OCI-LY3 (cell line): ENCODE results near the gene SERINC5.

Experiments
- H2AFZ ChIP-seq: fragments of 200-600, 300-600 bp; shearing (Covaris generic); 2 replicates; pipeline ENCODE4 v1.6.0; 2014; ENCODE audit warnings: antibody characterized with exemption, low read depth, low read length
- H3K27ac ChIP-seq: fragments of 200-600, 300-600 bp; sonication (generic); 2 replicates; pipeline ENCODE4 v1.5.1; 2014; ENCODE audit warnings: mild to moderate bottlenecking, low read length, moderate library complexity, mixed read lengths
- H3K27me3 ChIP-seq: fragments of 200-600, 300-600 bp; sonication (generic); 2 replicates; pipeline ENCODE4 v1.6.1; 2014; ENCODE audit warnings: low read depth, low read length, mixed read lengths
- H3K36me3 ChIP-seq: fragments of 200-600, 300-600 bp; sonication (generic); replicated peaks from 2 replicates; pipeline ENCODE3; 2014; ENCODE audit warnings: low read depth, low read length, mixed read lengths
- H3K4me1 ChIP-seq: fragments of 300-600, 200-600 bp; sonication (generic); 2 replicates; pipeline ENCODE4 v1.6.1; 2014; ENCODE audit warnings: low read length, mixed read lengths
- H3K4me2 ChIP-seq: fragments of 200-600, 300-600 bp; sonication (generic); 2 replicates; pipeline ENCODE4 v1.6.1; 2014; ENCODE audit warnings: low read length, mixed read lengths
- H3K4me3 ChIP-seq: fragments of 300-600, 200-600 bp; sonication (generic); 2 replicates; pipeline ENCODE4 v1.5.1; 2014; ENCODE audit warnings: antibody characterized with exemption, mild to moderate bottlenecking, low read length, moderate library complexity
- H3K79me2 ChIP-seq: fragments of 300-600, 200-600 bp; shearing (Covaris generic); 2 replicates; pipeline ENCODE4 v1.6.1; 2014; ENCODE audit warnings: mild to moderate bottlenecking, low read length, mixed read lengths
- H3K9ac ChIP-seq: fragments of 300-600, 200-600 bp; shearing (Covaris generic); 2 replicates; pipeline ENCODE4 v1.6.0; 2014; ENCODE audit warnings: mild to moderate bottlenecking, low read length, moderate library complexity
- H3K9me3 ChIP-seq: fragments of 200-600, 300-600 bp; shearing (Covaris generic); 2 replicates; pipeline ENCODE4 v1.6.1; 2014; ENCODE audit warnings: low read length, mixed read lengths; ENCODE audit not compliant: insufficient read depth
- H4K20me1 ChIP-seq: fragments of 200-600, 300-600 bp; sonication (generic); 2 replicates; pipeline ENCODE4 v1.6.1; 2016; ENCODE audit warnings: low read length, mixed read lengths; ENCODE audit not compliant: insufficient read depth
- CTCF ChIP-seq: fragments of 200-600, 300-600 bp; sonication (generic); IDR thresholded peaks from 2 replicates; pipeline ENCODE4 v1.5.1; 2014; ENCODE audit warnings: antibody characterized with exemption, low read length, low read depth
- EZH2phosphoT487 ChIP-seq: fragments of 200-600 bp; shearing (Covaris generic); IDR thresholded peaks from 2 replicates; pipeline ENCODE4 v1.6.1; 2018; ENCODE audit warnings: antibody characterized with exemption, mixed run types, low read depth

The SERINC5 gene

GRCh38 chr5:80181618-80182211 is 74.1 kb downstream of the SERINC5 start:
- Histone ChIP-seq H3K79me2 (no peaks in the 10 kb centered on the region), H3K9ac (no peak overlapping the region), H3K9me3 (peaks cover 13% of the 10 kb centered on the region; the same call in 1 of the 2 replicates), H4K20me1 (no peaks in the 10 kb centered on the region), H3K36me3 (no peaks in the 10 kb centered on the region), H3K4me3 (no peak overlapping the region), H3K4me1 (no peaks in the 10 kb centered on the region), H3K4me2 (no peak overlapping the region), H3K27me3 (no peaks in the 10 kb centered on the region), H3K27ac (no peak overlapping the region), H2AFZ (no peak overlapping the region)
- no peak for TF ChIP-seq CTCF

- TF ChIP-seq CTCF, result no peak
- no peak for TF ChIP-seq EZH2phosphoT487
- no peaks in the 10 kb centered on the region for H4K20me1 ChIP-seq
- H2AFZ ChIP-seq, result no peak overlapping the region
- no peak overlapping the region for H3K9ac ChIP-seq
- no peaks in the 10 kb centered on the region for H3K79me2 ChIP-seq
- no peak overlapping the region for H3K4me2 ChIP-seq
- H3K27ac ChIP-seq, result no peak overlapping the region
- peaks cover 5% of the 10 kb centered on the region; the same call in 1 of the 2 replicates for H3K9me3 ChIP-seq
- H3K27me3 ChIP-seq, result no peaks in the 10 kb centered on the region
- H3K36me3 ChIP-seq, result no peaks in the 10 kb centered on the region
- no peaks in the 10 kb centered on the region for H3K4me1 ChIP-seq
- no peak overlapping the region for H3K4me3 ChIP-seq
These were observed 78.6 kb downstream of the SERINC5 start for GRCh38 chr5:80177236-80177635.

GRCh38 chr5:80175337-80175736 is 80.5 kb downstream of the SERINC5 start:
- Histone ChIP-seq H3K4me2 (no peak overlapping the region), H3K27me3 (no peaks in the 10 kb centered on the region), H3K4me1 (no peaks in the 10 kb centered on the region), H3K9ac (no peak overlapping the region), H3K27ac (no peak overlapping the region), H3K9me3 (no peaks in the 10 kb centered on the region), H3K36me3 (no peaks in the 10 kb centered on the region), H4K20me1 (no peaks in the 10 kb centered on the region), H2AFZ (no peak overlapping the region), H3K79me2 (no peaks in the 10 kb centered on the region), H3K4me3 (no peak overlapping the region)
- no peak for TF ChIP-seq CTCF
- TF ChIP-seq EZH2phosphoT487, result no peak

GRCh38 chr5:80174790-80175189 is 81.1 kb downstream of the SERINC5 start:
- Histone ChIP-seq H3K27me3 (no peaks in the 10 kb centered on the region), H3K4me1 (no peaks in the 10 kb centered on the region), H3K27ac (no peak overlapping the region), H3K9ac (no peak overlapping the region), H3K79me2 (no peaks in the 10 kb centered on the region), H2AFZ (no peak overlapping the region), H4K20me1 (no peaks in the 10 kb centered on the region), H3K9me3 (no peaks in the 10 kb centered on the region), H3K4me2 (no peak overlapping the region), H3K4me3 (no peak overlapping the region), H3K36me3 (no peaks in the 10 kb centered on the region)
- TF ChIP-seq EZH2phosphoT487, result no peak
